Daoy (cell line): ENCODE data around the gene CIT. TPM values are rescaled to one million over a fixed set of nuclear protein-coding genes. Genes with fewer than 3 reads are reported as not detected.
A peak's percentile ranks its signal among the peaks of the same experiment; 100 is the strongest.

Experiments
- DNase-seq: peaks from one replicate; pipeline ENCODE4 v3.0.0-alpha.2; 2015; ENCODE audit warnings: low read depth
- total RNA-seq: library from RNA; depleted of rRNA; stranded (reverse); fragments of >200 nt; shearing (Covaris generic); gene quantifications from 2 replicates; pipeline ENCODE4 v1.2.3, GENCODE V29; 2014

Gene CIT
- total RNA-seq, 1 experiment from 2014 or later: 21.1 TPM

DNA sequence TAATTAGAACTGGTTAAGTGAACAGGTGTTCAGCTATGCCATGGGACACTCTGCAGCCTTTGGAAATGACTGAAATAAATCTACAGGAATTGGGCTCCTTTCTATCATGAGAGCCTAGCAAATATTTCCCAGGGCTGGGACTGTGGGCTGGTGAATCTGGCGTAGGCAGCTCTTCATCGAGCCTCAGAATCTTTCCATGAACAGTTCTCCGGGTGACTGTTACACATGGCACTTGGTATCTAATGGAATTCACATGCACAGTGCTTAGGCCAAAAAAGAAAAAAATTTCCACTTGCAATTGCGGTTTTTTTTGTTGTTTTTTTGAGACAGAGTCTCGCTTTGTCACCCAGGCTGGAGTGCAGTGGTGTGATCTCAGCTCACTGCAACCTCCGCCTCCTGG is 177.0 kb downstream of the CIT start:
- DNase-seq: no peak

DNA sequence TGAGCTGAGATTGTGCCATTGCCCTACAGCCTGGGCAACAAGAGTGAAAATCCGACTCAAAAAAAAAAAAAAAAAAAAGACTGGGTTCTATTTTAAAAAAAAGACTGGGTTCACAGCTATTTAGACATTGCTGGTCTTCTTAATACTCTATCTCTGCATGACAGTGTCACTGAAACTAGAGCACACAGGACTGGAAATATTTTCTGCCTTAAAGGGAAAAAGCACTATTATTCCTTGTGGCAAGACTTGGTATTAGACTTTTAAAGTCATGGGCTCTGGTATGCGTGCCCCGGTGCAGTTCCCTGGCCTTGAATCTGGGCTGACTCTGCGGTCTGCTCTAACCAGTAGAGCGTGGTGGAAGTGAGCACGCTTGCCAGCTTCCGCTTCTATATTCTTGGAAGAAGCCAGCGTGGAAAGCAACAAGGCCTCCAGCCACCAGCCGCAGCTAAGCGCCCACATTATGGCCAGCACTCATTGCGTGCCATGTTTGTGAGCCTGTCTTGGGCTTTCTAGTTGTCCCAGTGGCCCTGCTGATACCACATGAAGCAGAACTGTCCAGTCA is 177.8 kb downstream of the CIT start:
- DNase-seq: no peak

DNA sequence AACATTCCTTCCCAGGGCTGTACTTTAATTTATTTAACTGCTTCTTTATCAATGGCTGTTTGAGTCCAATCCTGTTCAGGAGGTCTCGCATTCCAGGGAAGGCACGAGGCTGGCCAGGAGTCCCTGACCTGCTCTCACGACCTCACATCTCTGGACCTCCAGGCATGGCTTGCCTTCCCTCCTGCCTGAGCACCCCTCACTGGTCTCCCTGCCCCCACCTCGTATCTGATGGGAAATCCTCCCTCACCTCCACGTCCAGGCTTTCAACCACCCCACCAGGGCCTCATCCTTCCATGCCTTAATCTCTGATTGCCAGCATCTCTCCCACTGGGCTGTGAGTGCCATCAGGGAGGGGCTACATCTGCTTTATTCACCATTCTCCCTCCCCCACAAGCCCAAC is 180.2 kb downstream of the CIT start:
- DNase-seq: no peak

DNA sequence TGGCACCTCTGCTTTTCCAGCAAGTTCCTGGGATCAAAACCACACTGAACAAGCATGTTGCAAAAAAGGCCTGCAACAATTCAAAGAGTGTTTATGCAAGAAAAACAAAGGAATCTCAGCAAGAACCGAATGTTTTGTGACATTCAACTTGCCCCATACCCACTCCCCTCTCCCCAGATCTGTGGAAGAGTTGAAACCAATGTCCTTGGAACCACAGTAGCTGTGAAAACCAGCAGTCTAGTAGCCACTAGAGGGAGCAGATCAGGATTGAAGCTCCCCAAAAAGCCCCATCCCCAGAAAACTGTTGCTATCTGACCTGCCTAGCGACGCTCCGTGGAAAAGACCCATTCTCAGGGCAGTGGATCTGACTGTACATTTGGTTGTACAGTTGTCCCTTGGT is 182.1 kb downstream of the CIT start:
- DNase-seq: no peak

DNA sequence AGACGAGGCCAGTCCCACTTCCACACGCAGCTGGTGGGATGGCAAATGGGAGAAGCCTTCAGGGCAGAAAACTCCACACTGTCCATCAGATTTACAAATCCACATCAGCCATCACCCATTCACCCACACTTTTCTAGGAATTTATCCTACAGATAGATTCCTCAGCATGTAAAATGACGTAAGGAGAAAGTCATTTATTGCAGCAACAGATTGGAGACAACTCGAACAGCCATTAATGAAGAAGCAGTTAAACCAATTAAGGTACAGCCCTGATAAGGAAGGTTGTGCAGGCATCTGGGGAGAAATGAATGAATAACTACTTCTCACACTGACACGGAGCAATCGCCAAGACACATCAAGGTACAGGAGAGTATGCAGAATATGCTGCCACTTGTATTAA is 183.0 kb downstream of the CIT start:
- DNase-seq: no peak

DNA sequence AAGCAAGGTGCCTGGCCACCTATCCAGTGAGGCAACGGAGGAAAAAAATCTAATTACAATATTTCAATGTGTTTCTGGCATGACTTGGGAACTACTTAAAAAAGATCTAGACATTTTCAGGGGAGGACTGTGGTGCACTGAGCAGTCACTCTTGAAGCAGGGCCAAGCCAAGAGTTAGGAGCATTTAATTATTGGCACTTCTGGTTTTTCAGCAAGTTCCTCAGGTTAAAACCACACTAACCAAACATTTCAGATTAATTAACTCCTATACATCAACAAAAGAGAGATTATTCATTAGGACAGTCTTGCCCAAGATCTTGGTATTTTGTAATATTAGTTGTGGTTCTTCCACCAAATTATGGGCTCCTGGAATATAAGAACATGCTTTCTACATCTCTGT is 183.6 kb downstream of the CIT start:
- DNase-seq: no peak

DNA sequence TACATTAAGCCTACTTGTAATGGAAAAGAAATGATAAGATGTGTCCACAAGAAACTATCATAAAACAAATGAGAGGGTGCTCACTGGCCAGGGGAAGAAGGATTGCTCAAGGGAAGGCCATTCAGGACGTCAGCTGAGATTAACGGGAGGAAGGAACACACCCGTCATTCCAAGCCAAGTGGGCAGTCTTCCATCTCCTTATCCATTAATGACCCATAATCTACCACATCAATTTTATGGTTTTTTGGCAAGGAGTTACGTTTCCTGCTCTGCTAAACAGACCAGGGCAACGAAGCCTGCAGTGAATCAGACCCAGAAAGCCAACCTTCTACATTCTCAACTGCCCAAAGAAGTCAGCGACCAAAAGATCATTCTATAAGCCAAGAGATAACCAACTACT is 184.1 kb downstream of the CIT start:
- DNase-seq: peak; percentile 74

DNA sequence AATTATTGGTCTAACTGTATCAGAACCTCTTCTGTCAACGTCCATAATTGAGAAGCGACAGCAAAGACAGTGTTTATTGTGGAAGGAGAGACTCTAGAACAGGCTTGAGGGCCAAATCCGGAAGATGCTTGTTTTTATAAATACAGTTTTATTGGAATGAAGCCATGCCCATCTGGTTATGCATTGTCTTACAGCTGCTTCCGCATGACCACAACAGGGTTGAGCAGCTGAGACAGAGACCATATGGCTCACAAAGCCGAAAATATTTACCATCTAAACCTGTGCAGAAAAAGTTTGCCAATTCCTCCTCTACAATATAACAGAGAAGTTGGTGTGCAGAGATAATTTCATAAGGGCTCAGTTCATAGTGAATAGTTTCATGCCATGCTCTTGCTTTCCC is 184.7 kb downstream of the CIT start:
- no peak for DNase-seq

DNA sequence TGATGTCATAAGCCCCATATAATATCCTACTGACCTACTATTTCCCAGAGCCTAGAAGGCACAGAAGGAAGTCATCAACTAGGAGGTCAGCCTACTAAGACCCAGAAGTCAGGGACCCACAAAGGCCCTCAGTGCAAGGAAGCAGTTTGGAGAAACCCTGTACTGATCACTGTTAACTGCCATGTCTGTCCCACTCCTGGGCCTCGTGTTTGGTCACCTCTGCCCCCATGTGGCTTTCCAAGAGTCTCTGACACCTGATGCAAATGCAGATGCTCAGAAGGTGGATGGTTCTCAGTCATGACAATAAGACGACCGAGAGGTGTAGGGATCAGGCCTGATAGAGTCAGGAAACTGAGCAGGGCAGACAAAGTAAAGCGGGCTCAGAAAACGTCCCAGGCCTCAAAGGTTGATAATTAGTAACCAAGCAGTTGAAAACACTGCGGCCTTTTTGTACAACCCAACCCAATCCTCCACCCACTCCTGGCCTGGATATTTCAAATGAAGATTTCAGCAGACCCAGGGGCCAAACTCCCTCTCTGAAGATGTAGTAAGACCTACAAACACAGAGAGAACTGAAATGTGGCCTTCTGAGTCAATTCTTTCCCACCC is 185.8 kb downstream of the CIT start:
- no peak for DNase-seq

DNA sequence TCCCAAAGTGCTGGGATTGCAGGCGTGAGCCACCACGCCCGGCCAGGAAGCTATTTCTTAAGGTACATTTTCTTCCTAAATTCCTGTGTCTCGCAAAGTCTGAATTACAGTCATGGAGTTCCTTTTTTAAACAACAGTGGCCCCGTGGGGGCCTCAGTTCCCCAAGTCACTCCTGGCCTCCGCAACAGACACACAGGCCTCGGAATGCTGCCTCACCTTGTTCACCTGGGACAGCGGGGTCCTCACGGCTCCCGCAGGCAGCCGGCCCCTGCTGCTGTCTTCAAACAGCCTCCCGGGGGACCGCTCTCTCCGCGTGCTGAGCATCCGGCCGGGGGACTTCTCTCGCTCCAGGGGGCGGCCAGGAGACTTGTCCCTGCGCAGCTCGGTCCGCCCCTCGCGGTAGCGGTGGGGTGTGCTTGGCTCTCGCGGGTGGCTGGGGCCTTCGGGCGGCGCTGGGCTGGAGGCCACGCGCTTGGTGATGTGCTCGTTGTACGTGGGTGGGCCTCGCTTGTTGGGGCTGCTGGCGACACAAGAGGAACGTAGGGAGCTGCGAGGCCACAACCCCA is 187.1 kb downstream of the CIT start:
- no peak for DNase-seq

DNA sequence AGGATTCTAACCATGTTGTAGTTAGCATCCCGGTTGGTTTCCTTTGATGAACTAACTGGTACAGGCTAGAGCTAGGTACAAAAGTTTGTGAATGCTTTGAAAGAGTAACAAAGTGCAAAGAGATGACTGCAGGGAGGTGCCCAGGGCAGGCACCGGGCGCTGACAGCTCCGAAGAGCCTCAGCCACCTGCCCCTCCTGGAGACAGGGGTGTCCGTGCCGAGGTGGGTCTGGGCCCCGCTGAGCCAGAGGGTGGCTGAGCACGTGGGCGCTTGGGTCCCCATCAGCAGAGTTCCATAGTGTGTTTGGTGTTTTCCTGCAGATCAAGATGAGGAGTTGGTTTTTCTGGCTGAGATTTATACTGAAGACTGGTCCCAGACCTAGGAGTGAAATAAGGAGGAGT is 189.2 kb downstream of the CIT start:
- no peak for DNase-seq

DNA sequence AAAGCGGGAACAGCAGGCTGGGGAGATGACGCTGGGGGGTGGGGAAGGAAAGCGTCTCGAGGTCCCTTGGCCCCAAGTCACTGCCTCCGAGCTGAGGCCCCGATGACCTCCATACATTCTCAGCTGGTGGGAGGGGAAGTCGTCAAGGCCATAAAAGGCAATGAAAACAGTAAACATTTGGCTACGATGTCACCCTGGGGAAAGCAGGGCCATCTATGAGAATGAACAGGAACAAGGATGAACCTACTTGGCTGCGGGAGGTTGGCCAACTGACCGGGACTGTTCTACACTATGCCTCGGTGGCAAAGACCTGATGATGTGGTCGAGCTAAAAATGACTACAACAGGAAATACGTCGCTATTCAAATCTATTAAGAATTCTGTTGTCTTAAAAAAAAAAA is 189.7 kb downstream of the CIT start:
- no peak for DNase-seq

DNA sequence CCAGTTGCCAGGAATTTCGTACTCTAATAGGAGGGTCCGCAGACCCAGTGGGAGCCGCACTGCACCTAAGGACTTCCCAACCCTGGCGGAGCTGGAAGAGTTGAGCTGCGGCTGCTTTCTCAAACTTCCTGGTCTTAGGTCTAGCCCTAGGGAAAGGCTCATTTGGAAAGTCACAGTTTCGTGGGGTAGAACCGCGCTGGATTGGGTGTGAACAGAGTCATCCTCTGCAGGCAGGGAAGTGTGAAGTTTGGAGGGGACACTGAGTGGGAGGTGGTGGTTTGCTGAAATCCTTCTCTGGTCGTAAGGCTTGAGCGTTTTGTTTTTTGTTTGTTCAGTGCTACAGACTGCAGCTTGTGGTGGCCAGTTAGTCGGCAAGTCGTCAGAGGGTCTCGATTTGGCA is 190.3 kb downstream of the CIT start:
- DNase-seq: no peak

DNA sequence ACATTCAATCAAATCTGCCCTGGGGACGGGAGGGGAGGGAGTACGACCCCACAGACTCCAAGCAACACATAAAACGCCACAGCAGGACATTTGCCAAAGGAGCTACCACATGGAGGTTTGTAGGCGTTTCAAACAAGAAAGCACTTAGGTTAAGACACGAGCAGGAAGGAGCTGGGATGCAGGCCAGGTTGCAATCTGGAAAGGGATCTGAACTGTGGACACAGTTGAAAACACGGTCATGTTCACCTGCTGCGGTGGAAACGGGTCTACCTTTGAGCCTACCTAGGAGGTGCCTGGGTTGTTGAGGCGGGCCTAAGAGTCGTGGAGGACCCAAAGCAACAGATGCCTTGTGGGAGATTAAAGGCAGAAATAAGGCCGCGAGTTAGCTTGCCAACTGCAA is 190.8 kb downstream of the CIT start:
- no peak for DNase-seq

DNA sequence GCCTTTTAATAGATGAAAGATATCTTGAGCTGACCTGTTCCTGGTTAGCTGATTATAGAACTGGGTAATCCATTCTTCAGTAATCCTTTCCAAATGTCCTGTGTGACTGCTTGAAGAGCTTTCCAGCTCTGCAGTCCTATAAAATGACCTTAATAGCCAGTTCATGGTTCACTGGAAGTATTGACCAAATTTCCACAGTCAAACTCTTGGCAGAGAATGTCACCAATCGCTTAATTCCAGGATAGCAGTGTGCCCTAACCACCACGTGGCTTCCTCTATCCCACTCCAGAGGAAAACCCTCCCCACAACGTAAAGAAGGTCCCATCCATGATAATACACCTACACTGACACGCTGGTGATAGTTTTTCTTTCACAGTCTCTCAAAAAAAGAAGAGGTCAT is 191.7 kb downstream of the CIT start:
- DNase-seq: no peak

DNA sequence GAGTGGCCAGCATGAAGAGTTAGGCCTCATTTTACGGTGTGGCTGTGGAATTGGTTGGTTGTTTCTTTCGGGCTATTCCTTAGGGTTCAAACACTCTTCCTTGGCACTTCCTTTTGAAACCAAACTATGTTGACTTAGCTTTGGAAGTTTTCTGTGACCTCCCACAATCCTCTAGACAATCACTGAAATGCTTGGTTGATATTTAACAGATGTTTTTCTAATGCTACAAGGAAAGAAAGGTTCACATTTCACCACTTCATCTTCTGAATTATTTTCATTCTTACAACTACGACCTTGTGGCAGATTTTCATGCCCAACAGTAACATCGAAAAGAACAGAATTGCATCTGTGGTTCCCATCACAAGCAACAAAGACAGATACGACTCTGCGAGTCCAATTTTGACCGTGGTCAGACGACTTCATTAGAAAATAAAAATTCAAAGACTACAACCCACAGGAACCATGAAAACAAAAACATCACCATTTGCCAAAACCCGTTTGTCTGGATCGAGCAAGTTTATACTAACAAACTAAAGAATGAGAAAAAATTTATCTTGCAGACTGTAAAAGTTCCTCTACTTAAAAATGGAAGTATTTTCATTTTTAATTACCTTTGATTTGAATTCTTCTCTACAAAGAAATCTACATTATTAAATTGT is 192.3 kb downstream of the CIT start:
- DNase-seq: no peak

DNA sequence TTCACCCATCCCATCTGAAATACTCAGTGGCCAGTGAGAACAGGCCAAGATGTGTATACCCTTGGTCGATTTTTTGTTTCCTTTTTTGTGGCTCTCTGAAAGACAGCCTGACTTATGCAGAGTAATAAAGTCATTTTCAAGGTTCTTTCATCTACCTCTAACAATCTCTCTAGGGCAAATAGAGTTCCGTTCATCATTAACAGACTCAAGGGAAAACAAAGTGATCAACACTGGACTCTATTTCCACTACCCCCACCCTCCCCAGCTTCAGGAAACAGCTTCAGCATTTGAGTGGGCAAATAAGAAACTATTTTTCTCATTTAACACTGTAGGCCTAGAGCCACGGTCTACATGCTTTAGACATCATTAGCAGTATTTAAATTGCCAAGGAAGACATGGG is 193.3 kb downstream of the CIT start:
- DNase-seq: no peak

DNA sequence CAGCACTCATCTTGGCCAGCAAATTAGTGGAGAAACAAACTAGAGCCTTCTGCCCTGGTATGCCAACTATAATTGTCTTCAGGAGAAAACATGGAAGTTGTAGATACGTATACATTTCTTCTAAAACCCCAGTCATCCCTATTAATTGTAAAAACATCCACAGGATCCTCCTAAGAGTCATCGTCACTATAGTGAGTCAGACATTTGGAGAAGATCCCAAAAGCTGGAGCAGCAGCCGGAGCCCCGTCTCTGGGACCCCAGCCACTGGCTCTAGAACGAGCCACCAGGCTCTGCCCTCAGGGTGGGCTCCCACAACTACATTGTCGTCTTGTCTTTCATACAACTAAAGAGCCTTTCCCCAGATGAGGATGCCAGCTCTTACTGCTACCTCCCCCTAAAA is 193.7 kb downstream of the CIT start:
- DNase-seq: peak; percentile 33

DNA sequence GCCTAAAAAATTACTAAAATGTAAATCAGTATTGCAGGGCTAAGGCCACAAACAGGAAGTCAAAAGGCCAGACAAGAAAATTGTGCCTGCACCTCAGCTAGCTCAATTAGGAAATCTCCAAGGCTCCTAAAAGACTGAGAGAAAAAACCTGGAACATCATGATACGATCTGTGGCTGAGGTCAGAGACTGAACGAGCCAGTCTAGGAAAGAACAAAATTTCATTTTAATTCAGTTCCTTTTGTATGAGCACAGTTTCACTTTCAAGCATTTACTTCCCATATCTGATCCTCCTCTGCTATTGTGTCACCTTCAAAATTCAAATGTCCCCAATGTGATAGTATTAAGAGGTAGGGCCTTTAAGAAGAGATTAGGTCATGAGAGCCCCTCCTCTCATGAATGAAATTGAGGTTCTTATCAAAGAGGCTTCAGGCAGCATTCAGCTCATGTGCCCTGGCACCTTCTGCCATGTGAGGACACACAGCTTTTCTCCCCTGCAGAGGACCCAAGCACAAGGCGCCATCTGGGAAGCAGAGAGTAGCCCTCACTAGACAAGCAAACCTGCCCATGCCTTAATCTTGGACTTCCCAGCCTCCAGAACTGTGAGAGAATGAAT is 194.4 kb downstream of the CIT start:
- DNase-seq: no peak

DNA sequence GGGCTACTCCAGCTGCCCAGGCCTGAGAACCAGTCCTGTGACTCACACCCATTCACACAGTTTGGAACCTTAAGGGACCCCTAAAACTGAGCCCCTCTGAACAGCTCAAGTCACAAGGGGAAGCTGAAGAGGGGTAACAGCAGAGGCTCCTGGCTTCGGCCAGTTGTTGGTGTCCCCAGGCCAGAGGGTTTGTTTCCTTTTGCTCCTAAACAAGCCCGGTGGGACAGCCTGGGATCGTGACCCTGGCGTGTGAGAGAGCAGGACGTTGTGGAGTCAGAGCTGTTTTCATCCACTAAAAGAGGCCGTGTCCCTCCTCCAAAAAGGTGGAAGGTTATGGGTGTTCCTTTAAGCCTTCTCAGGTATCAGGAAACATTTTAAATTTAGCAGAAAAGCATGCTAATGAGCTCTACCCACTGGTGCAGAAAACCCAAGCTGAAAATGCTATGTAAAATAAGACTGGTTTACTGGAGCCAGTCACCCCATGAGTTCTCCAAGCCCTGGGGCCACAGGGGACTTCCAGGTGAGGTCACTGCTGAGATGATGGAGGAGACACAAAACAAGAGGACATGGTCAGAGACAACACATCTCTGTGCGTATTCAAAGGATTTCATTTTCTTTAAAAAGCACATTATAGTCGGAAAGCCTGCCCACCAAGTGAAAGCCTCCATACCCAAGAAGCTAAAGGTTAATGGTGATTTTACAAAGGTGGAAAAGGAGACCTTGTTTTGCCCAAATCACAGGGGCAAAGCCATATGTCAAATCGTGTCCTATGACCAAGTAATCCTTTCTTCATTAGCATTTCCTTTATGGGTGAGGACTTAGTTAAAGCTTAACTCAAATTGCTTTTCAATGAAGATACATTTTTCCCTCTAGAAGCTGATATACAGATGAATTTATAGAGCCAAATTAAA is 195.1 kb downstream of the CIT start:
- no peak for DNase-seq

DNA sequence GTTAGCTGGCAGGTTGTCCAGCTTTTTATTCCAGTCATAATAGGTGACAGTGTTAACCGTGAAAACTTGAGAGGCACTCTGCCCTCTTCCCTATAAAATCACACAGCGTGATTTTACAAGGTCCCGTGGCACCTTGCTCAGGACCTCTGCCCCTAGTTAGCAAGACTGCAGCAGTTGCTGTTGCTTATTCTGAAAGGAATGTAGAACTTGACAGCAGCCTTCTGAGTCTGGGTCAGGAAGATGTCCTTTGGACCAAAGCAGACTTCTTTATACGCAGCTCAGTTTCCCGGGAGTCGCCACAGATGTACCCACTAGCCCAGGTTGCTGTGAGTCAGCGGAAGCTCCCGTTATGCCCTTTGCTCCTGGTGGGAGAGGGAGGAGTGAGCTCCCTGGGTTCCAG is 196.0 kb downstream of the CIT start:
- no peak for DNase-seq

DNA sequence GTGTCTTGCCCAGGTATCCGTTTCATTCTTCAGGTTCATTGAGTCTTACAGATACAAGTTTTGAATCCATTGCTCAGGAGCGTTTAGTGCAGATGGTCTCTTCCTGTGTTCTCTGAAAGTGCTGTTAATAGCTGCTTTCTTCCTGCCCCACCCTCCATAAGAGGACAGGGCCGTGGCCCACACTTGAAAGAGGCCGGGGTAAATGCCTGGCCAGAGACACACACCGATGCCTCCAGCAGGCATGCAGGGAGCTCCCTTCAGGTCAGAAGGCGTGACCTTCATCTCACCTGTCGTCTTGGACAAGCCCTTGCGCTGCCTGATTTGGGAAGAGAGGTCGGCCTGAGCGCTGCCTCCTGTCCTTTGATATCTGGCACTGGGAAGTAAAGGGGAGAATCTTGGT is 197.6 kb downstream of the CIT start:
- DNase-seq: no peak
